IPS-15b (cell line): ENCODE data around the gene CERS6.

Experiments
- H3K27me3 ChIP-seq: one replicate; pipeline ENCODE4 v1.6.1; 2013; ENCODE audit warnings: low read length; ENCODE audit not compliant: control insufficient read depth, insufficient read depth
- H3K36me3 ChIP-seq: one replicate; pipeline ENCODE4 v1.6.1; 2013; ENCODE audit warnings: low read length; ENCODE audit not compliant: control insufficient read depth, insufficient read depth
- H3K4me1 ChIP-seq: one replicate; pipeline ENCODE4 v1.6.1; 2013; ENCODE audit warnings: mild to moderate bottlenecking, low read length; ENCODE audit not compliant: control insufficient read depth, insufficient read depth
- H3K4me3 ChIP-seq: one replicate; pipeline ENCODE4 v1.5.1; 2013; ENCODE audit warnings: low read depth, low read length
- H3K9ac ChIP-seq: one replicate; pipeline ENCODE4 v1.6.1; 2013; ENCODE audit warnings: low read depth, mild to moderate bottlenecking, low read length
- H3K9me3 ChIP-seq: one replicate; pipeline ENCODE4 v1.6.1; 2013; ENCODE audit warnings: mild to moderate bottlenecking, low read length; ENCODE audit not compliant: control insufficient read depth, insufficient read depth

CERS6 gene

DNA sequence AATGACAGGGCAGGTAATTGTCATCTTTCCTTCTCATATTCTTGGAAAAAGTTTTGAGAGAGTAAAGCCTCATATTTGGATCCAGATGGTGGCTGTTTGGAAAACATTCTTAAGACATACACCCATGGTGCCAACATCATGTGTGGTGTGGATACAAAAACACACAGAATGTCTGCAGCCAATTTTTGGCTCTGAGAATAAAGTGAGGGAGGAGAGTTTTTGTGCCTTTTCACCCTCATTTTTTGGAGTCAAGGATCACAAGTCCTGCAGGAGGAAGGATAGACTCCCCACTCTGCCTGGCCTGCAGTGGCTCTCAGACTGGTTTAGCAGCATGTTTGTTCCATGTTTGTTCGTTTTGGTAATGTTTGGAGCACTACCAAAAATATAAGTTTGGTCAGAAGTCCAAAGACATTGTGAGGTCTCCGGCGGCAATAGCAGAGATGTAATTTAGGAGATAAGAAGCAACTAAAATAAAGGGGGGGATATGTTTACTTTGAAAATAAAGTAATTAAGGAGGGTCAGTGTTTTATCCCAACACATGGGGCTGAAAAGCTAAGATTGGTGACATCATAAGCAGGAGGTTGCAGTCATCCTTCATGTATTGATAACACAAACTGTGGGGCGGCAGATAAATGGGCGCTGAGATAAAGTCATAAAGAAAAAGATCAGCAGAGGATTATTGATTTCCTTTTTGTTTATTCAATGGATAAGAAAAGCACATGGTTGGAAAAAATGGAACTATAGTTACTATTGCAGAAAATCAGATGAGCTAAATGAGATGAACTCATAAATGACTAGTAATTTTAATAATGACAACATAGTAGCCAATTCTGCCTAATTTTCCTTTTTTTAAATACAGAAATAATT, 347.0 kb downstream of the CERS6 start:
- no peak overlapping the region for H3K9ac ChIP-seq
- no peak overlapping the region for H3K4me3 ChIP-seq

DNA sequence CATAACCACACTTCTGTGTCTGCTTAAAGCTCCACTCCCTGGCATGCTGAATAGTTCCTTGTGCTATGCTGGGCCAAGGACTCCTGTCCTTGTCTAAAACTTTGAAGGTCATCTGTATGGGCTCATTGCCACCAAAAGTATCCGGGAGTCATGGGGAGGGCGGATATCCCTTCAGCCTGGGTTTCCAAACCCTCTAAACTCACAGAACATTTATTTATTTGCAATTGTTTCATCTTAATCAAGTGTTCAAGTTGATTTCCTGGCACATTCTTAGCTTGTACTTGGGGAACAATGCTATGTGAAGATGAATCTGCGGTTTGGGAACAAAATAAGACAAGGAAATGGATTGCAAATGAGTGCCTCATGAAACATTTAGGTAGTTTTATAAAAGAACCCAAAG, 348.1 kb downstream of the CERS6 start:
- no peaks in the 10 kb centered on the region for H3K36me3 ChIP-seq
- peaks cover 13% of the 10 kb centered on the region for H3K4me1 ChIP-seq
- H3K9me3 ChIP-seq = no peaks in the 10 kb centered on the region
- H3K9ac ChIP-seq = no peak overlapping the region
- H3K27me3 ChIP-seq = no peaks in the 10 kb centered on the region
- no peak overlapping the region for H3K4me3 ChIP-seq

More for the DNA sequence above, 347.0 kb downstream of the CERS6 start:
- H3K36me3 ChIP-seq = no peaks in the 10 kb centered on the region
- H3K27me3 ChIP-seq = no peaks in the 10 kb centered on the region
- H3K9me3 ChIP-seq = no peaks in the 10 kb centered on the region
- H3K4me1 ChIP-seq = peaks cover 20% of the 10 kb centered on the region

DNA sequence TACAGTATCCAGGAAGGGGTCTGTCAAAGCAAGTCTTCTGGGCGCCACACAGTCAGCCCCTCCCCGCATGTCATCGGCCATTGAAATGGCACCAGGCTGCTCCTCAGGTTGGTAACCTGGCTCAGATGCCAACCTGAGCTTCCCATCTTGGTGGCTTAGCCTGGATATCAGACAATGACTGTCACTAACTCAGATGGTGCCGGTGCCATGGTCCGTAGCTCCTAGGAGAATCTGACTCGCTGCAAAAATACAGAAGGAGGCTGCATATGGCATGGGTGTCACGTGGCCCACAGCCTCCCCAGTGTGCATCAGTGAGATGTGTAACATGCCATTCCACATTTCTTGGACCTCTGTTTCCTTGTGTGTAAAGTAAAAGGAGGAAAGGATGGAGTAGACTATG, 349.5 kb downstream of the CERS6 start:
- Histone ChIP-seq H3K9ac (no peak overlapping the region), H3K4me1 (peaks cover 14% of the 10 kb centered on the region), H3K4me3 (no peak overlapping the region), H3K9me3 (no peaks in the 10 kb centered on the region), H3K27me3 (no peaks in the 10 kb centered on the region), H3K36me3 (no peaks in the 10 kb centered on the region)

- Histone ChIP-seq H3K27me3 (no peaks in the 10 kb centered on the region), H3K4me3 (no peak overlapping the region), H3K9me3 (no peaks in the 10 kb centered on the region), H3K9ac (no peak overlapping the region), H3K4me1 (peaks cover 2% of the 10 kb centered on the region), H3K36me3 (no peaks in the 10 kb centered on the region)
Observed at GRCh38 chr2:168809537-168809936, 353.5 kb downstream of the CERS6 start.

- Histone ChIP-seq H3K36me3 (no peaks in the 10 kb centered on the region), H3K27me3 (no peaks in the 10 kb centered on the region), H3K4me3 (no peak overlapping the region), H3K9me3 (no peaks in the 10 kb centered on the region), H3K9ac (no peak overlapping the region), H3K4me1 (peaks cover 2% of the 10 kb centered on the region)
Observed at GRCh38 chr2:168810235-168810634, 354.2 kb downstream of the CERS6 start.

DNA sequence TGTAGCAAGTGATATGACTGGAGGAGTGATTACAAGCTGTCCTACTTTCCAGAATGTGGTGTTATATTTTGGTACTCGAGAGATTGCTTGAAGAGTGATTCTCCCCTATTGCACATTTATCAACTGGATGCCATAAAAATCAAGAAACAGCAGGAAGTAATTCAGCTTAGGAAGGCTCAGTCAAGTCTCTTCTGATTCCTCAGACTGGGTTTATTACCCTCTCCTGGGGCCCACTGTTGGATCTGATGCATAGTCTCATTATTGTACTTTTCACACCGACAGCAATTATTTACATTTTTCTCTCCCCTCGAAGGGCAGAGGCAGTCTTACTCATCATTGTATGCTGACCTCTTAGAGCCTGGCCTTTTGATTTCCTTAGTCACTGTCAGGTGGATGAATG, 355.6 kb downstream of the CERS6 start:
- H3K9ac ChIP-seq = no peak overlapping the region
- peaks cover 2% of the 10 kb centered on the region for H3K4me1 ChIP-seq
- no peaks in the 10 kb centered on the region for H3K27me3 ChIP-seq
- no peaks in the 10 kb centered on the region for H3K9me3 ChIP-seq
- no peaks in the 10 kb centered on the region for H3K36me3 ChIP-seq
- H3K4me3 ChIP-seq = no peak overlapping the region

DNA sequence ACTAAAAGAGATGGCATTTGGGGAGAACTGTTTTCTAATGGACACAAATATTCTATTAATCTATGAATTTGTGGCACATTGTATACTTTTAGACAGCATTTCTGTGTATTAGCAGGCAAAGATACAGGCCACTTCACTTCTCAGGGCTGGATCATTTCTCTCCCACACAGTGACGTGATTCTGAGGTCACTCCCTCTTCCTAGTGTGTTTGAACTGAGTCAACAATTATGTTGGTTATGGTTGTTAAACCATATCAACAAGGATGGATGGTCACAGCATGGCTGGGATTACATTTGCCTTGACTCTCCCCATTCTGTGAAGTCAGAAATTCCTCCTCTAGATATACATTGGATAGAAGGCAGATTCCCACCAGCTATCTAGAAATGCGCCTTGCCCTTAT, 358.0 kb downstream of the CERS6 start:
- no peak overlapping the region for H3K4me3 ChIP-seq
- no peak overlapping the region for H3K9ac ChIP-seq
- H3K9me3 ChIP-seq = no peaks in the 10 kb centered on the region
- H3K27me3 ChIP-seq = no peaks in the 10 kb centered on the region
- peaks cover 2% of the 10 kb centered on the region for H3K4me1 ChIP-seq
- no peaks in the 10 kb centered on the region for H3K36me3 ChIP-seq

DNA sequence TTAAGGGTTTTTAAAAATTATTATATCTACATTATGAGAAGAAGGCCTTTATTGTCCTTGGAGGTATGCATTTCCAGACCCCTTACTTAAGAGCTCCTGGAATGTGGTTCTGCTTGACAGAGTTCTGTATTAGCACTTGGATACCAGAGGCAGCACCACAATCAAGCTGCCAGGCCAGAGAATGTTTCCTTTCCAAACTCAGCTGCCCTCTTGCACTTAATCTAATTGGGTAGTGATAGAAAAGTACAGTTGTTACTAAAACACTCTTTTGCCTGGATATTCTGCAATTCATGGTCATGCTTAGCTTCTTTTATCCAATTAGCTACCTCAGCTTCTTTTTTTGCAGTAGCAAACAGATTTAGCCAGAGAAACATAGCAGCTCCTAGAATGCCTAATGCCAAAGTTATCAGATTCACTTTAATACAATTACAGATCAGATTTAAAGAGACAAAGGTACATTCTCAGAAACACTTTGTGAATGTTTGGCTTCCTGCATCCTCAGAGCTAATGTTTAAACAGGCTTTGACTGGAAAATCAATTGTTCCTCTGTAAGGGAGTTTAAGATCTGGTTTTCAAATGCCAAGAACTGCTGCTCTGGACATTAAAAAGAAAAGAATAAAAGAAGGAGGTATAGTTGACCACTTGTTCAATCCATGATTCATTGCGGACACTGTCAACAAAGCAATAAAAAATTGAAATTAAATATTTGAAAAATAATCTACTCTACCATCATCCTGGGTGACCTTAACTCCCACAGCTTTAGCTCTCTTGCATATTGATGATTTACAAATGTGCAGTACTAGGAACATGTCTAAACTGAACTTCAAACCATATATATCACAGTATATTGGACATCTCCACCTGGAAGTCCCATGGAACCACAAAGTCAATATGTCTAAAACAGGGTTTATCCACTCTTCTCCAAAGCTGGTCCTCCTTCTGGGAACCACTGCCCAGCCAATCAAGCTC, 359.2 kb downstream of the CERS6 start:
- no peak overlapping the region for H3K9ac ChIP-seq
- H3K4me3 ChIP-seq = no peak overlapping the region
- H3K4me1 ChIP-seq = no peaks in the 10 kb centered on the region
- no peaks in the 10 kb centered on the region for H3K9me3 ChIP-seq
- H3K36me3 ChIP-seq = no peaks in the 10 kb centered on the region
- no peaks in the 10 kb centered on the region for H3K27me3 ChIP-seq

DNA sequence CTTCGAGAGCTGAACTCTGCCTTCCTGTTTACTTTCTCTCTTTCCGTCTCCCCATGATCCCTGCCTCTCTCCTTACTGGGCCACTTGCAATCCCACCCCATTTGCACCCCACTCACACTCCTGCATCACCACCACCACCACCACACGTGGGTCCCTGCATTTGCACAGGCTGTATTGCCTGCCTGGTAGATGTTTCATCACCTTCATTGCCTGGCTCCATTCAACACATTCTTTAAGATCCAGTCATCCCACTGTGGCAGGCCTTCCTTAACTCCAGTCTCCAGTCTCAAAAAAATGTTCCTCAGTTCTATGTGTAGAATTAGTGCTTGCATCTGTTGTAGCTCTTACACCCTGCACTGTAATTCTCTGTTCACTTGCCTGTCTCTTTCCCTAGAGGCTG, 360.3 kb downstream of the CERS6 start:
- Histone ChIP-seq H3K9ac (no peak overlapping the region), H3K9me3 (no peaks in the 10 kb centered on the region), H3K36me3 (no peaks in the 10 kb centered on the region), H3K4me3 (no peak overlapping the region), H3K4me1 (no peaks in the 10 kb centered on the region), H3K27me3 (no peaks in the 10 kb centered on the region)

GRCh38 chr2:168819050-168819715, 363.1 kb downstream of the CERS6 start:
- Histone ChIP-seq H3K4me3 (no peak overlapping the region), H3K4me1 (no peaks in the 10 kb centered on the region), H3K9ac (no peak overlapping the region), H3K36me3 (no peaks in the 10 kb centered on the region), H3K27me3 (no peaks in the 10 kb centered on the region), H3K9me3 (no peaks in the 10 kb centered on the region)

DNA sequence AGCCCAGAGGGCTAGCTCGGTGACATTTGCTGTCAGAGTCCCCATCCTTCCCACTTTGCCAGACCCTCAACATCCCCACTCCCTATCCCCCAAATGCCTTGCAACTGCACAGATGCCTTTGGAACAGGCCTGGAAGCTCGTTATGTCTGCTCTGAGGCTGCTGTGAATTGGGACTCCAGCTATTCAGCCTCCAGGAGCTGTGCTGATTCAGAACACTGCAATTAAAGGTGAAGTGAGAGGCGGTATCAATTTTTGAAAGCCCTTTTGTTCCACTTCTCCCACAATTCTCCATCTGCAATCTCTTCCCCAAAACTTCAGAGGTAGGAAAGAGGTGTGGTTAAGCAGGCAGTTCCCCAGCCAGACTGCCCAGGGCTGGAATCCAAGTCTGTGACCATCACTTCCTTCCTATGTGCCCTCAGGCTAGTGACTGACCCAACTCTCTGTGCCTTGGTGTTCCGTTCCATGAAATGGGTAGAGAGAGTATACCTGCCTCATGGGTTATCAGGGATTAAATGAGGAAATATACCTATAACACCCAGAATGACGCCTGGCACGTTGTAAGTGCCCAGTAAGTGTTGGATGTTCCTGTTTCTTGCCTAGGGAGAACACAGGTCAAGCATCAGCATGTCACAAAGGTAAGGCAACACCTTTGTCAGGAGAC, 363.9 kb downstream of the CERS6 start:
- Histone ChIP-seq H3K9ac (no peak overlapping the region), H3K36me3 (no peaks in the 10 kb centered on the region), H3K27me3 (no peaks in the 10 kb centered on the region), H3K9me3 (no peaks in the 10 kb centered on the region), H3K4me1 (no peaks in the 10 kb centered on the region), H3K4me3 (no peak overlapping the region)
